Fibroblast of lung (primary cell): ENCODE data around the gene USPL1. TPM values are rescaled to one million over a fixed set of nuclear protein-coding genes. Genes with fewer than 3 reads are reported as not detected.
A peak's percentile ranks its signal among the peaks of the same experiment; 100 is the strongest.
"Not testable (repeated sequence)": the region's sequence is repeated elsewhere in the genome, so short reads cannot be mapped to it uniquely, and the experiment has no call there.

Experiments
- DNase-seq, 2 donors: peaks; one replicate each; pipeline versions ENCODE4 v3.0.0 to v3.0.0-alpha.2; 2010; ENCODE audit warnings: low read depth in 2 of 2
- H2AFZ ChIP-seq: 2 replicates; pipeline ENCODE4 v1.5.1; 2012; ENCODE audit warnings: low read length, control low read depth, inconsistent platforms
- H3K27ac ChIP-seq: 2 replicates; pipeline ENCODE4 v1.5.1; 2011; ENCODE audit warnings: low read length, control low read depth; ENCODE audit not compliant: insufficient read depth
- H3K27me3 ChIP-seq: 2 replicates; pipeline ENCODE4 v1.5.1; 2011; ENCODE audit warnings: mild to moderate bottlenecking, low read length; ENCODE audit not compliant: control insufficient read depth, insufficient read depth
- H3K36me3 ChIP-seq: 2 replicates; pipeline ENCODE4 v1.5.1; 2011; ENCODE audit warnings: low read length; ENCODE audit not compliant: control insufficient read depth, insufficient read depth
- H3K4me1 ChIP-seq: 2 replicates; pipeline ENCODE4 v1.5.1; 2011; ENCODE audit warnings: low read length; ENCODE audit not compliant: control insufficient read depth, insufficient read depth; ENCODE audit errors: extremely low read depth
- H3K4me2 ChIP-seq: 2 replicates; pipeline ENCODE4 v1.5.1; 2011; ENCODE audit warnings: low read length, control low read depth; ENCODE audit not compliant: insufficient read depth; ENCODE audit errors: extremely low read depth
- H3K4me3 ChIP-seq, 4 experiments: fragments of 200-600 bp in 1 of 4; sonication (generic) in 1 of 4; replicated peaks in 1 of 4; 2 replicates each; pipeline ENCODE4 v1.5.1; 2011 to 2016; ENCODE audit warnings: low read length in 4 of 4, low read depth in 3 of 4, mild to moderate bottlenecking in 3 of 4, control low read depth in 2 of 4, inconsistent platforms in 1 of 4, mixed read lengths in 1 of 4; ENCODE audit not compliant: insufficient read depth in 1 of 4; ENCODE audit errors: control extremely low read depth in 1 of 4
- H3K79me2 ChIP-seq: 2 replicates; pipeline ENCODE4 v1.5.1; 2012; ENCODE audit warnings: mild to moderate bottlenecking, low read length, inconsistent platforms; ENCODE audit not compliant: control insufficient read depth, insufficient read depth
- H3K9ac ChIP-seq: 2 replicates; pipeline ENCODE4 v1.5.1; 2011; ENCODE audit warnings: mild to moderate bottlenecking, low read length, control low read depth; ENCODE audit not compliant: insufficient read depth
- H3K9me3 ChIP-seq: 2 replicates; pipeline ENCODE4 v1.5.1; 2012; ENCODE audit warnings: low read depth, low read length; ENCODE audit not compliant: control insufficient read depth, insufficient read depth
- H4K20me1 ChIP-seq: 2 replicates; pipeline ENCODE4 v1.5.1; 2011; ENCODE audit warnings: low read length; ENCODE audit not compliant: control insufficient read depth, insufficient read depth; ENCODE audit errors: extremely low read depth
- CTCF ChIP-seq, 2 donors: IDR thresholded peaks in 1 of 2; conservative IDR thresholded peaks in 1 of 2; 1 replicate in 1 of 2; 2 replicates in 1 of 2; pipeline ENCODE4 v1.5.1; 2011 to 2012; ENCODE audit warnings: low read length in 2 of 2, control low read depth in 1 of 2, inconsistent platforms in 1 of 2, low read depth in 1 of 2, mild to moderate bottlenecking in 1 of 2
- EZH2 ChIP-seq: IDR thresholded peaks from 2 replicates; pipeline ENCODE4 v1.5.1; 2012; ENCODE audit warnings: low read length, control low read depth, mild to moderate bottlenecking; ENCODE audit errors: missing control alignments
- polyA plus RNA-seq, 2 donors: library from polyadenylated mRNA; depleted of rRNA in 1 of 2; stranded (reverse) in 1 of 2; unstranded in 1 of 2; fragments of >200 nt; gene quantifications; 2 replicates each; pipeline ENCODE4 v1.2.1, GENCODE V29; 2011 to 2012; ENCODE audit warnings: missing spikeins in 1 of 2
- total RNA-seq: library from RNA; depleted of rRNA; stranded (reverse); fragments of >200 nt; gene quantifications from 2 replicates; pipeline ENCODE4 v1.2.1, GENCODE V29; 2014

The USPL1 gene
- total and polyA plus RNA-seq, 2 donors (not counting 1 experiment from before 2014, with no cell fraction given), result 12.4 to 17.7 TPM

GRCh38 chr13:30648522-30649012 is 30.8 kb downstream of the USPL1 start:
- Histone ChIP-seq H3K27ac (no peak overlapping the region), H3K4me2 (no peak overlapping the region), H3K4me1 (no peaks in the 10 kb centered on the region), H3K36me3 (peaks cover 7% of the 10 kb centered on the region), H2AFZ (no peak overlapping the region), H4K20me1 (no peaks in the 10 kb centered on the region), H3K27me3 (no peaks in the 10 kb centered on the region), H3K4me3 (no peak overlapping the region), H3K9me3 (no peaks in the 10 kb centered on the region), H3K79me2 (no peaks in the 10 kb centered on the region), H3K9ac (no peak overlapping the region)
- no peak for DNase-seq
- TF ChIP-seq EZH2 (no peak), CTCF (conservative IDR thresholded peaks at IDR 0.05 in 1 of 2, IDR thresholded peaks at IDR 0.05 in 1 of 2; ENCODE audit: low read depth in 1 of 2, low read length in 2 of 2) (no peak)

GRCh38 chr13:30651648-30652047 is 33.9 kb downstream of the USPL1 start:
- not testable (repeated sequence) for H3K9me3 ChIP-seq, H3K4me2 ChIP-seq, H4K20me1 ChIP-seq, H3K27me3 ChIP-seq, H2AFZ ChIP-seq, H3K79me2 ChIP-seq, DNase-seq, H3K36me3 ChIP-seq, H3K4me3 ChIP-seq, H3K4me1 ChIP-seq, H3K27ac ChIP-seq, H3K9ac ChIP-seq

DNA sequence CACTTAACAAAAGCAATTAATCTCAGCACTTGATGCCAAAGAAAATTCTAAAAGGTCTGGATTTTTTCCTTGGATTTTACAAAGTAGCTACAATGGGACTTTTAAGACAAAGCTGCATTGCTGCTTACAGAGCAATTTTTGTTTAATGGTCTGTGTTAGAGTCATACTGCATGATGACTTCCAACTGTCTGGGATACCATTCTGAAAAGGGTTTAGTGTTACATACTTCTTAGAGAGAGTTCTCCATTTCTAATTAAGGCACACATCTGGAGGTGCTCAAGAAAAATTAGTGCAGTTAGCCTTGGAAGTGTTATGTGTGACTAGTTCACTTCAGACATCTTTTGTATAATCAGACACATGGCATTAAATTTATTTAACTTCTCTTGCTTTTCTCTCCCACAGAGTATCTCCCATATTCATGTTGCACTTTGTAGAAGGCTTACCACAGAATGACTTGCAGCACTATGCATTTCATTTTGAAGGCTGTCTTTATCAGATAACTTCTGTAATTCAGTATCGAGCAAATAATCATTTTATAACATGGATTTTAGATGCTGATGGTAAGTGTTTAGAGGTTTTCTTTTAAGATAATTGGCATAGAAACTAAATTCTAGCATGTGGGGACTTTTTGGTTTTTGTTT is 35.1 kb downstream of the USPL1 start:
- Histone ChIP-seq H3K27ac (no peak overlapping the region), H3K4me2 (no peak overlapping the region), H2AFZ (no peak overlapping the region), H4K20me1 (no peaks in the 10 kb centered on the region), H3K27me3 (no peaks in the 10 kb centered on the region), H3K9ac (no peak overlapping the region), H3K79me2 (no peaks in the 10 kb centered on the region), H3K4me3 (no peak overlapping the region), H3K4me1 (no peaks in the 10 kb centered on the region), H3K36me3 (peaks cover 1% of the 10 kb centered on the region), H3K9me3 (no peaks in the 10 kb centered on the region)
- DNase-seq, result peak; percentile 8 to 17
- TF ChIP-seq CTCF (conservative IDR thresholded peaks at IDR 0.05 in 1 of 2, IDR thresholded peaks at IDR 0.05 in 1 of 2; ENCODE audit: low read depth in 1 of 2, low read length in 2 of 2) (no peak), EZH2 (no peak)
